B cell (primary cell): Measurements from ENCODE around the gene ZIC4.

Experiments used
- CTCF ChIP-seq: fragments of 200-600 bp; IDR thresholded peaks from one replicate; pipeline ENCODE4 v1.8.0; 2022; ENCODE audit warnings: antibody characterized with exemption, mild to moderate bottlenecking
- EZH2 ChIP-seq: IDR thresholded peaks from 2 replicates; pipeline ENCODE4 v1.6.1; 2012; ENCODE audit warnings: borderline replicate concordance, low read depth, mild to moderate bottlenecking, moderate library complexity, low read length; ENCODE audit not compliant: insufficient read depth, poor library complexity, severe bottlenecking

GRCh38 chr3:147410526-147411237, 4.3 kb upstream of the ZIC4 start:
- TF ChIP-seq EZH2 (no peak), CTCF (no peak)
